ENCODE results near the gene ST6GALNAC3.

The ST6GALNAC3 gene

GRCh38 chr1:76547916-76548315, 473.4 kb downstream of the ST6GALNAC3 start:
- TF ChIP-seq EZH2phosphoT487 (IDR thresholded peaks at IDR 0.05; ENCODE audit: borderline replicate concordance), result no peak
- Histone ChIP-seq H3K4me3 (ENCODE audit: low read length, poor library complexity, severe bottlenecking) (no peak overlapping the region), H3K36me3 (ENCODE audit: insufficient read depth, low read length) (no peaks in the 10 kb centered on the region), H3K9ac (ENCODE audit: low read depth, low read length, poor library complexity, severe bottlenecking) (no peak overlapping the region), H3K9me3 (ENCODE audit: insufficient read depth, low read depth, low read length) (no peaks in the 10 kb centered on the region), H3K27me3 (ENCODE audit: insufficient read depth, low read length, poor library complexity, severe bottlenecking) (no peaks in the 10 kb centered on the region), H3F3A (ENCODE audit: low read depth) (no peaks in the 10 kb centered on the region), H3K4me2 (ENCODE audit: low read depth, low read length, poor library complexity, severe bottlenecking) (no peak overlapping the region), H3K4me1 (ENCODE audit: insufficient read depth, low read length, poor library complexity, severe bottlenecking) (no peaks in the 10 kb centered on the region), H3K79me2 (ENCODE audit: insufficient read depth, low read length) (no peaks in the 10 kb centered on the region), H4K20me1 (ENCODE audit: insufficient read depth, low read length, poor library complexity, severe bottlenecking) (no peaks in the 10 kb centered on the region), H3K9me2 (replicated peaks; ENCODE audit: low read depth, low read length) (no peaks in the 10 kb centered on the region), H2AFZ (ENCODE audit: low read length) (no peak overlapping the region)

GRCh38 chr1:76548513-76549100, 474.1 kb downstream of the ST6GALNAC3 start:
- Histone ChIP-seq H3K27me3 (ENCODE audit: insufficient read depth, low read length, poor library complexity, severe bottlenecking) (no peaks in the 10 kb centered on the region), H3K36me3 (ENCODE audit: insufficient read depth, low read length) (no peaks in the 10 kb centered on the region), H4K20me1 (ENCODE audit: insufficient read depth, low read length, poor library complexity, severe bottlenecking) (no peaks in the 10 kb centered on the region), H3K79me2 (ENCODE audit: insufficient read depth, low read length) (no peaks in the 10 kb centered on the region), H3K4me1 (ENCODE audit: insufficient read depth, low read length, poor library complexity, severe bottlenecking) (no peaks in the 10 kb centered on the region), H2AFZ (ENCODE audit: low read length) (no peak overlapping the region), H3K9me3 (ENCODE audit: insufficient read depth, low read depth, low read length) (no peaks in the 10 kb centered on the region), H3K4me2 (ENCODE audit: low read depth, low read length, poor library complexity, severe bottlenecking) (no peak overlapping the region), H3K9me2 (replicated peaks; ENCODE audit: low read depth, low read length) (no peaks in the 10 kb centered on the region), H3K4me3 (ENCODE audit: low read length, poor library complexity, severe bottlenecking) (no peak overlapping the region), H3F3A (ENCODE audit: low read depth) (no peaks in the 10 kb centered on the region), H3K9ac (ENCODE audit: low read depth, low read length, poor library complexity, severe bottlenecking) (no peak overlapping the region)
- TF ChIP-seq CTCF (conservative IDR thresholded peaks at IDR 0.05; ENCODE audit: low read length) (no peak), EZH2phosphoT487 (IDR thresholded peaks at IDR 0.05; ENCODE audit: borderline replicate concordance) (no peak)

GRCh38 chr1:76554283-76554682, 479.7 kb downstream of the ST6GALNAC3 start:
- no peaks in the 10 kb centered on the region for H3K79me2 ChIP-seq (ENCODE audit: insufficient read depth, low read length)
- no peak overlapping the region for H3K9ac ChIP-seq (ENCODE audit: low read depth, low read length, poor library complexity, severe bottlenecking)
- H3K27me3 ChIP-seq (ENCODE audit: insufficient read depth, low read length, poor library complexity, severe bottlenecking), result no peaks in the 10 kb centered on the region
- no peaks in the 10 kb centered on the region for H4K20me1 ChIP-seq (ENCODE audit: insufficient read depth, low read length, poor library complexity, severe bottlenecking)
- no peak overlapping the region for H3K4me2 ChIP-seq (ENCODE audit: low read depth, low read length, poor library complexity, severe bottlenecking)
- 0 out of 2 replicates have a peak, but pooled peaks cover 3% of the 10 kb centered on the region for H3K9me2 ChIP-seq (replicated peaks; ENCODE audit: low read depth, low read length)
- H3F3A ChIP-seq (ENCODE audit: low read depth), result no peaks in the 10 kb centered on the region
- H3K4me1 ChIP-seq (ENCODE audit: insufficient read depth, low read length, poor library complexity, severe bottlenecking), result no peaks in the 10 kb centered on the region
- no peaks in the 10 kb centered on the region for H3K36me3 ChIP-seq (ENCODE audit: insufficient read depth, low read length)
- H3K4me3 ChIP-seq (ENCODE audit: low read length, poor library complexity, severe bottlenecking), result no peak overlapping the region
- no peaks in the 10 kb centered on the region for H3K9me3 ChIP-seq (ENCODE audit: insufficient read depth, low read depth, low read length)
- H2AFZ ChIP-seq (ENCODE audit: low read length), result no peak overlapping the region
- TF ChIP-seq EZH2phosphoT487 (IDR thresholded peaks at IDR 0.05; ENCODE audit: borderline replicate concordance) (no peak), CTCF (conservative IDR thresholded peaks at IDR 0.05; ENCODE audit: low read length) (no peak)

- Histone ChIP-seq H4K20me1 (ENCODE audit: insufficient read depth, low read length, poor library complexity, severe bottlenecking) (no peaks in the 10 kb centered on the region), H3K4me3 (ENCODE audit: low read length, poor library complexity, severe bottlenecking) (no peak overlapping the region), H3K36me3 (ENCODE audit: insufficient read depth, low read length) (no peaks in the 10 kb centered on the region), H3K4me2 (ENCODE audit: low read depth, low read length, poor library complexity, severe bottlenecking) (no peak overlapping the region), H3K9ac (ENCODE audit: low read depth, low read length, poor library complexity, severe bottlenecking) (no peak overlapping the region), H3K9me3 (ENCODE audit: insufficient read depth, low read depth, low read length) (no peaks in the 10 kb centered on the region), H3K4me1 (ENCODE audit: insufficient read depth, low read length, poor library complexity, severe bottlenecking) (no peaks in the 10 kb centered on the region), H3K79me2 (ENCODE audit: insufficient read depth, low read length) (no peaks in the 10 kb centered on the region), H3K9me2 (replicated peaks; ENCODE audit: low read depth, low read length) (0 out of 2 replicates have a peak, but pooled peaks cover 3% of the 10 kb centered on the region), H3F3A (ENCODE audit: low read depth) (no peaks in the 10 kb centered on the region), H2AFZ (ENCODE audit: low read length) (no peak overlapping the region), H3K27me3 (ENCODE audit: insufficient read depth, low read length, poor library complexity, severe bottlenecking) (no peaks in the 10 kb centered on the region)
- TF ChIP-seq EZH2phosphoT487 (IDR thresholded peaks at IDR 0.05; ENCODE audit: borderline replicate concordance), result no peak
- TF ChIP-seq CTCF (conservative IDR thresholded peaks at IDR 0.05; ENCODE audit: low read length), result no peak
Observed at GRCh38 chr1:76562292-76562691, 487.7 kb downstream of the ST6GALNAC3 start.

All from Loucy (cell line).